Measurements from ENCODE around the gene GPR78. TPM values are rescaled to one million over a fixed set of nuclear protein-coding genes. Genes with fewer than 3 reads are reported as not detected.

The GPR78 gene
- total RNA-seq, 2 donors from 2014 or later = not detected

DNA sequence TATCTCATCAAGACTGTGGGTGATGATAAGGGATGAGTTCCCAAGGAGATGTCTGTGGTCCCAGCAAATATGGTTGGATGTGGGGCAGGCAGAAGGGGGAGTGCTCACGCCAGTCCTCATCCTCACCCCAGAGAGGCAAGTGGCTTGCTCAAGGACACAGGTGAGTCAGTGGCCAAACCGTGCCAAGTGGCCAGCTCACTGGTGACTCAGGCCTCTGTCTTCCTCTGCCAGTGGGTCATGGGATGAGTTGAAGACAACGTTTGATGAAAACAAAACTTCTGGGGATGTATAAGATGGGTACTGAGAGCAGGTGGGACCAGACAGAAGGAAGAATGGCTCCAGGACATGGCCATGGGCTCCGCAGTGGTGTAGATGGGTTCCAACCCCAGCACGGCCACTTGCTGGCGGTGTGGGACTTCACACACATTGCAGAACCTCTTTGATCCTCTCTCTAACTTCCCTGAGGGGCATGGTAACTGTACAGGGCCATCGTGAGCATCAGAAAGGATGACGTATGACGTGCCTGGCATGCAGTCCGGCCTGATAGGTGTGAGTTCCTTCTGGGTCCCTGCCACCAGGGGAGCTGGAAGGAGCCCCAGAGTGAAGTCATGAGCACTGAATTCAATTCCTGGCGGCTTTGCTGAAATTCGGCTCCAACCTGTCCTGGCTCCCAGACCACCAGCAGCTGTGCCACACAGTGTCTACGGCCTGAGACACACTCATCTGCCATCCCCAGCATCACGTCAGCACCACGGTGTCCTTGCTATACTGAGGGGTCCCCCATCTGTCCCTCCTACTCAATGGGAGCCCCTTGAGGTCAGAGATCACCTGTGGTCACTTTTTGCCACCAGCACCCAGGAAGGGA is 41.3 kb upstream of the GPR78 start:
- Histone ChIP-seq H3K27ac (peak overlapping the region in 3 of 4 donors; percentile 22 to 43 (median 31)), H3K27me3 (no peaks in the 10 kb centered on the region), H3K9me3 (no peaks in the 10 kb centered on the region), H3K4me3 (no peak overlapping the region), H3K4me1 (peaks cover 52% of the 10 kb centered on the region), H3K36me3 (replicated peaks in 1 of 2; ENCODE audit: insufficient read depth in 1 of 2, low read depth in 2 of 2) (no peaks in the 10 kb centered on the region)
- ATAC-seq (no peak), DNase-seq (peak; percentile 52 to 90 (median 66))
- intact Hi-C loops (cut with DNase I) = no loop called here
- TF ChIP-seq POLR2A (IDR thresholded peaks at IDR 0.05) = no peak
- TF ChIP-seq, protein P1, sequence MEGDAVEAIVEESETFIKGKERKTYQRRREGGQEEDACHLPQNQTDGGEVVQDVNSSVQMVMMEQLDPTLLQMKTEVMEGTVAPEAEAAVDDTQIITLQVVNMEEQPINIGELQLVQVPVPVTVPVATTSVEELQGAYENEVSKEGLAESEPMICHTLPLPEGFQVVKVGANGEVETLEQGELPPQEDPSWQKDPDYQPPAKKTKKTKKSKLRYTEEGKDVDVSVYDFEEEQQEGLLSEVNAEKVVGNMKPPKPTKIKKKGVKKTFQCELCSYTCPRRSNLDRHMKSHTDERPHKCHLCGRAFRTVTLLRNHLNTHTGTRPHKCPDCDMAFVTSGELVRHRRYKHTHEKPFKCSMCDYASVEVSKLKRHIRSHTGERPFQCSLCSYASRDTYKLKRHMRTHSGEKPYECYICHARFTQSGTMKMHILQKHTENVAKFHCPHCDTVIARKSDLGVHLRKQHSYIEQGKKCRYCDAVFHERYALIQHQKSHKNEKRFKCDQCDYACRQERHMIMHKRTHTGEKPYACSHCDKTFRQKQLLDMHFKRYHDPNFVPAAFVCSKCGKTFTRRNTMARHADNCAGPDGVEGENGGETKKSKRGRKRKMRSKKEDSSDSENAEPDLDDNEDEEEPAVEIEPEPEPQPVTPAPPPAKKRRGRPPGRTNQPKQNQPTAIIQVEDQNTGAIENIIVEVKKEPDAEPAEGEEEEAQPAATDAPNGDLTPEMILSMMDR (IDR thresholded peaks at IDR 0.05) = no peak
- 70 to 74% methylated on average over 9 to 15 of the region's 15 CpGs for WGBS, 2 donors

DNA sequence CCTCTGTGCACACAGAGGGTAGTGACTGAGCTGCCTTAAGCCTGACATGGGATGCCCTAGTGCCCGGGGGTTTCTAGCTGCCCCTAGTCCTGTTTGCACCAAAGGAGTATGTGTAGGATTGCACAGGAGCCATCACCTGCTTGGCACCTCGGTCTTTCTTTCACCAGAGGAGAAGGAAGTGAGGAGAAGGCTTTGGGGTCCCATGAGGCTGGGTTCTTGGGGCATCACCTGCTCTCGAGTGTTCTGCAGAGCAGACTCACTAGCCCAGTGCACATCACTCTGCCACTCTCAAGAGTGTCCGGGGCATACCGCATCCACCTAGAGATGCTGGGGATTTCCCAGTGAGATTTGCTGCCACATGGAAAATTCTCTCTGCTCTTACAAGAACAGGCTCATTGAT is 40.5 kb upstream of the GPR78 start:
- Histone ChIP-seq H3K9me3 (no peaks in the 10 kb centered on the region), H3K4me3 (no peak overlapping the region), H3K27me3 (no peaks in the 10 kb centered on the region), H3K4me1 (peaks cover 46% of the 10 kb centered on the region), H3K27ac (no peak overlapping the region), H3K36me3 (replicated peaks in 1 of 2; ENCODE audit: insufficient read depth in 1 of 2, low read depth in 2 of 2) (no peaks in the 10 kb centered on the region)
- 74 to 82% methylated on average over 5 of the region's 5 CpGs for WGBS, 2 donors
- TF ChIP-seq, protein P1 (IDR thresholded peaks at IDR 0.05) = no peak
- no peak for TF ChIP-seq POLR2A (IDR thresholded peaks at IDR 0.05)
- intact Hi-C loops (cut with DNase I) = no loop called here
- no peak for DNase-seq
- ATAC-seq = no peak

DNA sequence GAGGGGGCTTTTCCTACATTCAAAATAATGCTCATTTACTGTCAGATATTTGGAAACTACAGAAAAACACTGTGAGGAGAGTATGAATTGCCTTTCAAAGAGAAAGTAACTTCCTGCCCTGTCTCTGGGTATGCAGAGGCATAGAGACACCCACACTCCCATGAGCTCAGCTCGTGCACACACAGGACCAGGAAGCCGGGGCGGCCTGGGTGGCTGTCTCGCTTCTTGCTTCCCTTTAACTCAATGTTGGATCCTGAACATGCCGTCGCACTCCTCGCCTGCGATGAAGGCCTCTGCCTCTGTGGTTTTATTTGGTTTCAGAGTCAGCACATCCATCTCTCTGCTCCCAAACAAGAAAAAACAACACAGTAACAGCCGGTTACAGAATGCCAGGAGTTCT is 40.1 kb upstream of the GPR78 start:
- Histone ChIP-seq H3K27ac (no peak overlapping the region), H3K4me3 (no peak overlapping the region), H3K9me3 (no peaks in the 10 kb centered on the region), H3K27me3 (no peaks in the 10 kb centered on the region), H3K36me3 (replicated peaks in 1 of 2; ENCODE audit: insufficient read depth in 1 of 2, low read depth in 2 of 2) (no peaks in the 10 kb centered on the region), H3K4me1 (peaks cover 42% of the 10 kb centered on the region)
- intact Hi-C loops (cut with DNase I) = no loop called here
- DNase-seq (no peak), ATAC-seq (no peak)
- 79 to 87% methylated on average over 8 to 9 of the region's 9 CpGs for WGBS, 2 donors
- TF ChIP-seq, protein P1 (IDR thresholded peaks at IDR 0.05) = no peak
- no peak for TF ChIP-seq POLR2A (IDR thresholded peaks at IDR 0.05)

DNA sequence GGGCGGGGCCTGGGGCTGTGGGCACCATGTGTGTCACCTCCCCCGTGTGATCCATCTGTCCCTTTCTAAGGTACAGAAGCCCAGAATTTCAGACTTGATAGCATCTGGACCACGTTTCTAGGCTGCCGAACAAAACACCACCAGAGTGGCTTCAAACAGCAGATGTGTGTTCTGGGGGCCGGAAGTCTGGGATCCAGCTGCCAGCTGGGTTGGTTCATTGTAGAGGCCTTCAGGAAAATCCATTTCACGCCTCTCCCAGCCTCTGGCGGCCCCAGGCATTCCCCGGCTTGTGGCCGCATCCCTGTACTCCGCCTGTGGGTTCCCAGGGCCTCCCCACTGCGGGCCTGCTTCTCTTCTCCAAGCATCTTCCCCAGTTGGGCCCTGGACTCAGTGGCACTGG is 39.6 kb upstream of the GPR78 start:
- intact Hi-C loops (cut with DNase I) = no loop called here
- TF ChIP-seq POLR2A (IDR thresholded peaks at IDR 0.05) = no peak
- TF ChIP-seq, protein P1 (IDR thresholded peaks at IDR 0.05) = no peak

DNA sequence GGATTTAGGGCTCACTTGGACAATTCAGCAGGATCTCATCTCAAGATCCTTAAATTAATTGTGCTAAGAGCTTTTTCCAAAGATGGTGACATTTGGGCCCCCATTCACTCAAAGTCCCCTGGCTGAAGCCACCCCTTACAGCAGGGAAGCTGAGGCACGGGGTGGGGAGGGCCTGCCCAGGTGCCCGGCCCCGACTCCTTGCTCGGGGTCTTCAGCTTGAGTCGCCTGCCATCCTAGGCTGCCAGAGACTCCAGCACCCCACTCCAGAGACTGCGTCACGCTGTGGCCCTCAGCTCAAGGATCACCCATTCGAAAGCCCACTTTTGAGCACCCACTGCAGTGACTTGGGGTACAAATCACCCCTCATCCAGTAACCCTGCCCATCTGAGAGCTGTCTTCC is 39.2 kb upstream of the GPR78 start:
- 69 to 83% methylated on average over 4 to 7 of the region's 8 CpGs for WGBS, 2 donors
- no peak for DNase-seq
- Histone ChIP-seq H3K27me3 (no peaks in the 10 kb centered on the region), H3K27ac (no peak overlapping the region), H3K4me1 (peaks cover 33% of the 10 kb centered on the region), H3K9me3 (no peaks in the 10 kb centered on the region), H3K4me3 (no peak overlapping the region), H3K36me3 (replicated peaks in 1 of 2; ENCODE audit: insufficient read depth in 1 of 2, low read depth in 2 of 2) (no peaks in the 10 kb centered on the region)
- ATAC-seq = no peak
- intact Hi-C loops (cut with DNase I) = no loop called here
- TF ChIP-seq, protein P1 (IDR thresholded peaks at IDR 0.05) = no peak
- no peak for TF ChIP-seq POLR2A (IDR thresholded peaks at IDR 0.05)

More for the DNA sequence above, 39.6 kb upstream of the GPR78 start:
- H3K36me3 ChIP-seq (replicated peaks in 1 of 2; ENCODE audit: insufficient read depth in 1 of 2, low read depth in 2 of 2) = no peaks in the 10 kb centered on the region
- H3K4me1 ChIP-seq = peaks cover 37% of the 10 kb centered on the region
- no peaks in the 10 kb centered on the region for H3K27me3 ChIP-seq
- no peaks in the 10 kb centered on the region for H3K9me3 ChIP-seq
- H3K27ac ChIP-seq = no peak overlapping the region
- WGBS, 2 donors = 83 to 87% methylated on average over 11 of the region's 11 CpGs
- no peak overlapping the region for H3K4me3 ChIP-seq
- ATAC-seq (no peak), DNase-seq (no peak)
